OCI-LY1 (cell line): ENCODE data around the gene AKAP13.

Source experiments
- H2AFZ ChIP-seq: fragments of 200-600 bp; sonication (generic), shearing (Covaris generic); 2 replicates; pipeline ENCODE4 v1.6.0; 2014; ENCODE audit warnings: antibody characterized with exemption, mild to moderate bottlenecking, low read length
- H3F3A ChIP-seq: fragments of 200-600 bp; sonication (generic), shearing (Covaris generic); 2 replicates; pipeline ENCODE4 v1.6.0; 2014; ENCODE audit warnings: mild to moderate bottlenecking, antibody characterized with exemption, low read length, moderate library complexity; ENCODE audit not compliant: insufficient read depth
- H3K27ac ChIP-seq: fragments of 200-600 bp; sonication (generic); 2 replicates; pipeline ENCODE4 v1.5.1; 2014; ENCODE audit warnings: low read length, mixed run types, mild to moderate bottlenecking, low read depth; ENCODE audit not compliant: poor library complexity, severe bottlenecking
- H3K27me3 ChIP-seq: fragments of 200-600 bp; sonication (generic); 2 replicates; pipeline ENCODE4 v1.6.0; 2014; ENCODE audit warnings: antibody characterized with exemption, mild to moderate bottlenecking, low read length, moderate library complexity; ENCODE audit not compliant: insufficient read depth
- H3K36me3 ChIP-seq: fragments of 200-600 bp; sonication (generic); 2 replicates; pipeline ENCODE4 v1.6.1; 2014; ENCODE audit warnings: mild to moderate bottlenecking, antibody characterized with exemption, low read length, moderate library complexity, mixed read lengths; ENCODE audit not compliant: insufficient read depth
- H3K4me1 ChIP-seq: fragments of 200-600 bp; sonication (generic); 2 replicates; pipeline ENCODE4 v1.5.1; 2014; ENCODE audit warnings: mild to moderate bottlenecking, low read length, moderate library complexity; ENCODE audit not compliant: insufficient read depth, severe bottlenecking
- H3K4me2 ChIP-seq: fragments of 200-600 bp; sonication (generic), shearing (Covaris generic); 2 replicates; pipeline ENCODE4 v1.6.1; 2014; ENCODE audit warnings: low read length
- H3K4me3 ChIP-seq: fragments of 200-600 bp; sonication (generic); 2 replicates; pipeline ENCODE4 v1.5.1; 2014; ENCODE audit warnings: low read length, low read depth, mild to moderate bottlenecking, mixed read lengths; ENCODE audit not compliant: poor library complexity, severe bottlenecking
- H3K79me2 ChIP-seq: fragments of 200-600 bp; shearing (Covaris generic); 2 replicates; pipeline ENCODE4 v1.6.1; 2016; ENCODE audit warnings: mixed run types, low read length, mixed read lengths; ENCODE audit not compliant: insufficient read depth
- H3K9ac ChIP-seq: fragments of 200-600 bp; sonication (generic), shearing (Covaris generic); 2 replicates; pipeline ENCODE4 v1.6.1; 2014; ENCODE audit warnings: mild to moderate bottlenecking, low read length, mixed read lengths
- H3K9me2 ChIP-seq: fragments of 200-600 bp; sonication (generic), shearing (Covaris generic); 2 replicates; pipeline ENCODE4 v1.6.1; 2014; ENCODE audit warnings: low read depth, mild to moderate bottlenecking, low read length, mixed read lengths
- H3K9me3 ChIP-seq: fragments of 200-600 bp; shearing (Covaris generic); 2 replicates; pipeline ENCODE4 v1.6.1; 2014; ENCODE audit warnings: low read length, mixed read lengths
- H4K20me1 ChIP-seq: fragments of 200-600 bp; sonication (generic), shearing (Covaris generic); 2 replicates; pipeline ENCODE4 v1.6.0; 2016; ENCODE audit warnings: mild to moderate bottlenecking, low read length; ENCODE audit not compliant: insufficient read depth
- EZH2 ChIP-seq: fragments of 200-600 bp; sonication (generic), shearing (Covaris generic); IDR thresholded peaks from 2 replicates; pipeline ENCODE4 v1.8.0; 2017; ENCODE audit warnings: borderline replicate concordance, mixed run types, mild to moderate bottlenecking, antibody characterized with exemption, low read length, moderate library complexity, mixed read lengths
- TF ChIP-seq, protein P1 (sequence below): fragments of 200-600 bp; sonication (generic), shearing (Covaris generic); IDR thresholded peaks from 2 replicates; pipeline ENCODE4 v1.5.1; 2017; ENCODE audit warnings: mild to moderate bottlenecking, antibody characterized with exemption, low read length, moderate library complexity, mixed read lengths

The AKAP13 gene

DNA sequence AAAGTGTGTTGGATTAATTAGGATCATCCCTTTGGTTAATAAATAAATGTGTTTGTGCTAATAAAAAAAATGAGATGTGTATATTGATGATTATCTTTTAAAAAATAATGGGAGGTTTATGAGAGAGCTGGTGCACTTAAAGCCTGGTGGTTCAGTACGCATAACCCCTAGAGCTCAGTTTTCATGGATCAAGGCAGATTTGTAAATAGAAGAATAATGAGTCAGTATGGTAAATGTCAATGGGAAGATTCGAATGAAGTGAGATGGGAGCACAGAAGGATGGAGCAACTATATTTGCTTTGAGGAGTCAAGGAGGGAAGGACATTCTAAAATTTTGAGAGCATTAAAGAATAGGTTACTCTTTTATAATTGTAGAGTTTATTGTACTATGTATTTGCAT is 35.4 kb downstream of the AKAP13 start:
- Histone ChIP-seq H3K27me3 (no peaks in the 10 kb centered on the region), H3K9ac (no peak overlapping the region), H3K9me2 (no peaks in the 10 kb centered on the region), H3K27ac (no peak overlapping the region), H3K4me1 (peaks cover 63% of the 10 kb centered on the region), H3K79me2 (peaks cover 71% of the 10 kb centered on the region), H3K4me3 (no peak overlapping the region), H2AFZ (no peak overlapping the region), H3K4me2 (no peak overlapping the region), H3K9me3 (no peaks in the 10 kb centered on the region), H3K36me3 (no peaks in the 10 kb centered on the region; the same call in 1 of the 2 replicates), H4K20me1 (no peaks in the 10 kb centered on the region), H3F3A (no peaks in the 10 kb centered on the region)
- TF ChIP-seq, protein P1, sequence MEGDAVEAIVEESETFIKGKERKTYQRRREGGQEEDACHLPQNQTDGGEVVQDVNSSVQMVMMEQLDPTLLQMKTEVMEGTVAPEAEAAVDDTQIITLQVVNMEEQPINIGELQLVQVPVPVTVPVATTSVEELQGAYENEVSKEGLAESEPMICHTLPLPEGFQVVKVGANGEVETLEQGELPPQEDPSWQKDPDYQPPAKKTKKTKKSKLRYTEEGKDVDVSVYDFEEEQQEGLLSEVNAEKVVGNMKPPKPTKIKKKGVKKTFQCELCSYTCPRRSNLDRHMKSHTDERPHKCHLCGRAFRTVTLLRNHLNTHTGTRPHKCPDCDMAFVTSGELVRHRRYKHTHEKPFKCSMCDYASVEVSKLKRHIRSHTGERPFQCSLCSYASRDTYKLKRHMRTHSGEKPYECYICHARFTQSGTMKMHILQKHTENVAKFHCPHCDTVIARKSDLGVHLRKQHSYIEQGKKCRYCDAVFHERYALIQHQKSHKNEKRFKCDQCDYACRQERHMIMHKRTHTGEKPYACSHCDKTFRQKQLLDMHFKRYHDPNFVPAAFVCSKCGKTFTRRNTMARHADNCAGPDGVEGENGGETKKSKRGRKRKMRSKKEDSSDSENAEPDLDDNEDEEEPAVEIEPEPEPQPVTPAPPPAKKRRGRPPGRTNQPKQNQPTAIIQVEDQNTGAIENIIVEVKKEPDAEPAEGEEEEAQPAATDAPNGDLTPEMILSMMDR, result no peak
- no peak for TF ChIP-seq EZH2

DNA sequence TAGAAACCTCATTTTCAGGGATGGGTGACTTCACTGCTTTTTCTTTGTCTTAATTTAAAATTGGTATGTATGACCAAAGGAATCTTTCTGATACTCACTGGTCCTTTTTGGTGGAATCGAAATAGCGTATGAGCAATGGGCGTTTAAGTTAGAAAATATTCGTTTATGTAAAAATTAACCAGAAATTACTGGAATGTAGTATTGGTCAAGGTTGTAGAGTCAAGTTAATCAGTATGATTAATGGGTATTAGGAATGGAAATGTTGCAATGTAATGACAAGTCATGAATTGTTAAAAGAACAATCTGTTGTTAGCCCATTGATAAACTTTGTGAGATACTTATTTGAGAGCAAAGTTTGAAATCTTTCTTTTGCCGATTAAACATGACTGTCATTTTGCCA is 36.9 kb downstream of the AKAP13 start:
- Histone ChIP-seq H2AFZ (no peak overlapping the region), H3F3A (no peaks in the 10 kb centered on the region), H3K9me2 (no peaks in the 10 kb centered on the region), H3K9me3 (no peaks in the 10 kb centered on the region), H3K79me2 (peaks cover 75% of the 10 kb centered on the region), H3K36me3 (no peaks in the 10 kb centered on the region), H3K4me3 (no peak overlapping the region), H3K4me2 (no peak overlapping the region), H3K9ac (no peak overlapping the region), H3K4me1 (peaks cover 63% of the 10 kb centered on the region), H3K27me3 (no peaks in the 10 kb centered on the region), H4K20me1 (no peaks in the 10 kb centered on the region), H3K27ac (no peak overlapping the region)
- TF ChIP-seq EZH2, result no peak
- TF ChIP-seq, protein P1, result no peak

DNA sequence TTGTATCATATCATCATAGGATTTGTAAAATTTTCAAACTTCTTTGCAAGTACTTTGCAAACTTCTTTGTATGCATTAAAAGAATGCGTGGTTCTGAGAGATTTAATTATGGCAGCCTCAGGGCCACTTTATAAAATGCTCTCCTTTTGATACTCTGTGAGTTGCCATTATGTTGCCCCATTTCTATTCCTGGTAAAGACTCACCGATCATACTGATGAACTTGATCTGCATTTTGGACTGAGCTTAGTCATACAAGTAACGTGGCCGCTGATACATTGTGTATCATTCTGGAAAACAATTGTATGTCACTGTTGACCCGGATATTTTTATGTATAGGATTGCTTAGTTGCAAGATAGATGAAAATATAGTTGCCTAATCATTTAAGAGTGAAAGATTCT is 38.8 kb downstream of the AKAP13 start:
- Histone ChIP-seq H3K9me2 (no peaks in the 10 kb centered on the region), H3K79me2 (peaks cover 87% of the 10 kb centered on the region), H2AFZ (no peak overlapping the region), H3K4me1 (peaks cover 59% of the 10 kb centered on the region), H3K4me2 (no peak overlapping the region), H4K20me1 (no peaks in the 10 kb centered on the region), H3K4me3 (no peak overlapping the region), H3K36me3 (no peaks in the 10 kb centered on the region), H3F3A (no peaks in the 10 kb centered on the region), H3K27ac (no peak overlapping the region), H3K9me3 (no peaks in the 10 kb centered on the region), H3K9ac (no peak overlapping the region), H3K27me3 (no peaks in the 10 kb centered on the region)
- no peak for TF ChIP-seq EZH2
- TF ChIP-seq, protein P1, result no peak
